OCI-LY1 (cell line): Measurements from ENCODE around the gene EFHD2.

Source experiments
- EZH2 ChIP-seq: fragments of 200-600 bp; sonication (generic), shearing (Covaris generic); IDR thresholded peaks from 2 replicates; pipeline ENCODE4 v1.8.0; 2017; ENCODE audit warnings: borderline replicate concordance, mixed run types, mild to moderate bottlenecking, antibody characterized with exemption, low read length, moderate library complexity, mixed read lengths
- TF ChIP-seq, protein P1 (sequence below): fragments of 200-600 bp; sonication (generic), shearing (Covaris generic); IDR thresholded peaks from 2 replicates; pipeline ENCODE4 v1.5.1; 2017; ENCODE audit warnings: mild to moderate bottlenecking, antibody characterized with exemption, low read length, moderate library complexity, mixed read lengths

DNA sequence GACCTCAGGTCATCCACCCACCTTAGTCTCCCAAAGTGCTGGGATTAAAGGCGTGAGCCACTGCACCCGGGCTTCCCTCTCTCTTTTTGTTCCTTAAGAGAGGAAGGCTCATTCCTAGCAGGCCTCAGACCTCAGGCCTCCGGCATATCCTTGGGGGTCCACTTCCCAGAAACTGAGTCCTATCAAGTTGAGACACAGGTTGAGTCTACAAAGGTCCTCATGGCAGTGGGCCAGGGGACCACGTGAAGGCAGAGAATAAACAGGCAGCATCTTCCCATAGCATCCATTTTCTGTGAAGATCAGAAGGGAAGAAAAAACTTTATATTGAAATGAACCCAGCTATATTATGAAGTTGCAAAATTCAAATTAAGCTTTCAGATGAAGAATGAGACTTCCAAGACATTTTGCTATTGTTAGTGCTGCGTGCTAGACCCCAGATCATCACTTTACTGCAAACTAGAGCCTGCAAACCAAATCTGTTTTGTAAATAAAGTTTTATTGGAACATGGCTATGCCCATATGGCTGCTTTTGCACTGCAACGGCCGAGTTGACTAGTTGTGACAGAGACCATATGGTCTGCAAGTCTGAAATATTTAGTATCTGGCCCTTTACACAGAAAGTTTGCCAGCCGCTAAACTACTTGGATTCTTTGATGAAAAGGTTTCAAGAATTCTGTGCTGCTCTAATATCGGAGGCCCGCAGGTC is 43.3 kb downstream of the EFHD2 start:
- TF ChIP-seq, protein P1, sequence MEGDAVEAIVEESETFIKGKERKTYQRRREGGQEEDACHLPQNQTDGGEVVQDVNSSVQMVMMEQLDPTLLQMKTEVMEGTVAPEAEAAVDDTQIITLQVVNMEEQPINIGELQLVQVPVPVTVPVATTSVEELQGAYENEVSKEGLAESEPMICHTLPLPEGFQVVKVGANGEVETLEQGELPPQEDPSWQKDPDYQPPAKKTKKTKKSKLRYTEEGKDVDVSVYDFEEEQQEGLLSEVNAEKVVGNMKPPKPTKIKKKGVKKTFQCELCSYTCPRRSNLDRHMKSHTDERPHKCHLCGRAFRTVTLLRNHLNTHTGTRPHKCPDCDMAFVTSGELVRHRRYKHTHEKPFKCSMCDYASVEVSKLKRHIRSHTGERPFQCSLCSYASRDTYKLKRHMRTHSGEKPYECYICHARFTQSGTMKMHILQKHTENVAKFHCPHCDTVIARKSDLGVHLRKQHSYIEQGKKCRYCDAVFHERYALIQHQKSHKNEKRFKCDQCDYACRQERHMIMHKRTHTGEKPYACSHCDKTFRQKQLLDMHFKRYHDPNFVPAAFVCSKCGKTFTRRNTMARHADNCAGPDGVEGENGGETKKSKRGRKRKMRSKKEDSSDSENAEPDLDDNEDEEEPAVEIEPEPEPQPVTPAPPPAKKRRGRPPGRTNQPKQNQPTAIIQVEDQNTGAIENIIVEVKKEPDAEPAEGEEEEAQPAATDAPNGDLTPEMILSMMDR, result no peak
- no peak for TF ChIP-seq EZH2
